ENCODE measurements around the gene CNTNAP5. TPM values are rescaled to one million over a fixed set of nuclear protein-coding genes. Genes with fewer than 3 reads are reported as not detected.

The CNTNAP5 gene
- total and polyA plus RNA-seq, 3 donors from 2014 or later, result 0.29 to 0.39 (median 0.31) TPM

GRCh38 chr2:124301915-124302314 lies 276.8 kb downstream of the CNTNAP5 start:
- no peak overlapping the region for H3K4me3 ChIP-seq

GRCh38 chr2:124308319-124309062 lies 283.4 kb downstream of the CNTNAP5 start:
- DNase-seq, result no peak
- Histone ChIP-seq H3K4me3 (no peak overlapping the region), H3K9me3 (no peaks in the 10 kb centered on the region), H3K27me3 (no peaks in the 10 kb centered on the region), H3K4me1 (no peaks in the 10 kb centered on the region), H3K27ac (no peak overlapping the region), H3K36me3 (ENCODE audit: low read depth, missing control alignments) (no peaks in the 10 kb centered on the region)
- TF ChIP-seq POLR2A (IDR thresholded peaks at IDR 0.05) (no peak), CTCF (IDR thresholded peaks at IDR 0.05) (no peak)
- WGBS, 2 donors, result 68 to 87% methylated on average over 1 of the region's 1 CpG
- intact Hi-C loops (cut with DNase I; ENCODE audit: low total_unique reads), result no loop called here

More at GRCh38 chr2:124301915-124302314, 276.8 kb downstream of the CNTNAP5 start:
- Histone ChIP-seq H3K27me3 (no peaks in the 10 kb centered on the region), H3K36me3 (ENCODE audit: low read depth, missing control alignments) (no peaks in the 10 kb centered on the region), H3K4me1 (no peaks in the 10 kb centered on the region), H3K27ac (no peak overlapping the region), H3K9me3 (no peaks in the 10 kb centered on the region)
- TF ChIP-seq CTCF (IDR thresholded peaks at IDR 0.05), result no peak
- no peak for TF ChIP-seq POLR2A (IDR thresholded peaks at IDR 0.05)
- intact Hi-C loops (cut with DNase I; ENCODE audit: low total_unique reads), result no loop called here
- no peak for DNase-seq

- 86% methylated on average over 8 of the region's 8 CpGs for WGBS, 2 donors
- intact Hi-C loops (cut with DNase I; ENCODE audit: low total_unique reads), result no loop called here
- no peak for DNase-seq
Observed at GRCh38 chr2:124309563-124310138, 284.6 kb downstream of the CNTNAP5 start.

GRCh38 chr2:124310671-124311070 lies 285.6 kb downstream of the CNTNAP5 start:
- H3K27me3 ChIP-seq, result no peaks in the 10 kb centered on the region
- DNase-seq, result no peak
- no peaks in the 10 kb centered on the region for H3K36me3 ChIP-seq (ENCODE audit: low read depth, missing control alignments)
- H3K9me3 ChIP-seq, result no peaks in the 10 kb centered on the region
- no peaks in the 10 kb centered on the region for H3K4me1 ChIP-seq
- no peak overlapping the region for H3K4me3 ChIP-seq
- intact Hi-C loops (cut with DNase I; ENCODE audit: low total_unique reads), result no loop called here
- no peak overlapping the region for H3K27ac ChIP-seq
- TF ChIP-seq POLR2A (IDR thresholded peaks at IDR 0.05), result no peak
- TF ChIP-seq CTCF (IDR thresholded peaks at IDR 0.05), result no peak
- WGBS, 2 donors, result 88 to 93% methylated on average over 4 of the region's 4 CpGs

More at GRCh38 chr2:124309563-124310138, 284.6 kb downstream of the CNTNAP5 start:
- Histone ChIP-seq H3K4me1 (no peaks in the 10 kb centered on the region), H3K36me3 (ENCODE audit: low read depth, missing control alignments) (no peaks in the 10 kb centered on the region), H3K4me3 (no peak overlapping the region), H3K27me3 (no peaks in the 10 kb centered on the region), H3K27ac (no peak overlapping the region), H3K9me3 (no peaks in the 10 kb centered on the region)
- no peak for TF ChIP-seq CTCF (IDR thresholded peaks at IDR 0.05)
- TF ChIP-seq POLR2A (IDR thresholded peaks at IDR 0.05), result no peak
